ENCODE results near the gene KCNQ1. TPM values are rescaled to one million over a fixed set of nuclear protein-coding genes. Genes with fewer than 3 reads are reported as not detected.

Gene KCNQ1
- total and polyA plus RNA-seq, 9 of the 15 experiments (the other 6 are each of a cell fraction or from before 2014, with no cell fraction given), result 0.44 TPM; not detected in 8

GRCh38 chr11:2751523-2752203, 306.9 kb downstream of the KCNQ1 start:
- in situ Hi-C loops (cut with MboI), result no loop called here
- FAIRE-seq (no peak), ATAC-seq (no peak), DNase-seq (ENCODE audit: extremely low read depth in 1 of 4, low spot score in 3 of 4) (no peak)
- no peaks in the 10 kb centered on the region for H3K36me3 ChIP-seq (ENCODE audit: control insufficient read depth, insufficient read depth, low read length)
- H3K27ac ChIP-seq (ENCODE audit: extremely low read depth, low read depth, low read length), result no peak overlapping the region
- H4K20me1 ChIP-seq (replicated peaks; ENCODE audit: control insufficient read depth, insufficient read depth, low read length), result no peaks in the 10 kb centered on the region
- H3K4me2 ChIP-seq (ENCODE audit: insufficient read depth, low read length), result no peak overlapping the region
- H3K9me3 ChIP-seq (replicated peaks; ENCODE audit: control insufficient read depth, insufficient read depth, low read depth, low read length), result no peaks in the 10 kb centered on the region
- H3K9me1 ChIP-seq (ENCODE audit: control insufficient read depth, insufficient read depth, low read length), result no peaks in the 10 kb centered on the region
- no peak for TF ChIP-seq CAMTA2 (CRISPR knock-in tag; conservative IDR thresholded peaks at IDR 0.05)
- TF ChIP-seq U2AF2 (optimal IDR thresholded peaks at IDR 0.05; ENCODE audit: low read depth, low read length), result no peak
- peak; percentile 52; the same call in 1 of the 2 replicates for TF ChIP-seq CEBPG (CRISPR knock-in tag; IDR thresholded peaks at IDR 0.05)
- no peak for TF ChIP-seq CEBPG (tag; conservative IDR thresholded peaks at IDR 0.05 in 1 of 2, IDR thresholded peaks at IDR 0.05 in 1 of 2)
- no peak for TF ChIP-seq ZNF224 (CRISPR knock-in tag; IDR thresholded peaks at IDR 0.05)
- TF ChIP-seq CBX3 (IDR thresholded peaks at IDR 0.05; ENCODE audit: borderline replicate concordance in 1 of 2, low read length in 2 of 2), result no peak
- TF ChIP-seq MAX (CRISPR knock-in tag; IDR thresholded peaks at IDR 0.05), result no peak
- CTCF ChIA-PET (ENCODE audit: low intra/inter-chr PET ratio), result no interaction called here
- POLR2A ChIA-PET, result interaction anchor here (0.7 to 1.6 kb wide), 3 partner anchors 10 to 30 kb away, joined by 3 to 5 read pairs (median 3); no protein-coding TSS in a partner anchor
- no peak overlapping the region for H3K4me3 ChIP-seq
- peaks cover 21 to 37% of the 10 kb centered on the region in 2 experiments; a peak in 4 of 5 replicates for H3K4me1 ChIP-seq (replicated peaks in 1 of 2; ENCODE audit: control insufficient read depth in 2 of 2, insufficient read depth in 2 of 2, low read length in 2 of 2)
- intact Hi-C loops (cut with micrococcal nuclease), result no loop called here
- no peak overlapping the region; a peak in 1 of 4 replicates for H3K9ac ChIP-seq (ENCODE audit: insufficient read depth in 1 of 2, low read depth in 2 of 2, low read length in 2 of 2)
- WGBS (ENCODE audit: insufficient coverage, low coverage, missing lambda C conversion rate), result 55% methylated on average over 23 of the region's 24 CpGs
- no TSS peak for BruUV-seq (replicated peaks)
- H3K79me2 ChIP-seq (ENCODE audit: control insufficient read depth, insufficient read depth, low read length), result no peaks in the 10 kb centered on the region
- H3K27me3 ChIP-seq (ENCODE audit: control insufficient read depth in 2 of 2, insufficient read depth in 2 of 2, low read length in 2 of 2), result no peaks in the 10 kb centered on the region; a peak in 1 of 5 replicates
- H2AFZ ChIP-seq (ENCODE audit: low read depth, low read length), result no peak overlapping the region
